ENCODE data around the gene FLAD1.

The FLAD1 gene

GRCh38 chr1:155030899-155031298 lies 47.8 kb downstream of the FLAD1 start (continued):
- TF ChIP-seq TSHZ1 (tag by site-specific recombination; IDR thresholded peaks at IDR 0.05; ENCODE audit: borderline replicate concordance): no peak
- no peak for TF ChIP-seq ZNF555 (tag by site-specific recombination; conservative IDR thresholded peaks at IDR 0.05)

- H3K4me3 ChIP-seq (ENCODE audit: low read depth, low read length): no peak overlapping the region
- TF ChIP-seq ZSCAN16 (tag by site-specific recombination; IDR thresholded peaks at IDR 0.05) (no peak), PRDM10 (tag by site-specific recombination; IDR thresholded peaks at IDR 0.05) (no peak), ZNF433 (tag by site-specific recombination; IDR thresholded peaks at IDR 0.05; ENCODE audit: low read depth) (no peak), KLF10 (tag by site-specific recombination; IDR thresholded peaks at IDR 0.05) (no peak), ZNF133 (tag by site-specific recombination; IDR thresholded peaks at IDR 0.05) (no peak)
Measured at GRCh38 chr1:155032886-155033285, 49.7 kb downstream of the FLAD1 start.

GRCh38 chr1:155033524-155033923 lies 50.4 kb downstream of the FLAD1 start, which contains the start of the genes DCST1 and DCST2:
DCST1 (plus strand) TSS chr1:155033824; CDS start chr1:155034037, 213 bp downstream.
DCST2 (minus strand) TSS chr1:155033781; CDS start chr1:155033701, 80 bp downstream.
- Histone ChIP-seq H3K27ac (ENCODE audit: extremely low read depth, low read depth, low read length) (no peak within 1 kb of the TSS), H3K36me3 (ENCODE audit: control insufficient read depth in 2 of 2, insufficient read depth in 1 of 2, low read length in 2 of 2) (no peaks in the 10 kb centered on the region), H3K4me1 (ENCODE audit: control insufficient read depth, insufficient read depth, low read length) (no peaks in the 10 kb centered on the region), H3K9me3 (ENCODE audit: control insufficient read depth, insufficient read depth, low read depth, low read length) (no peaks in the 10 kb centered on the region), H3K4me3 (ENCODE audit: low read depth, low read length) (no peak within 1 kb of the TSS)
- POLR2A ChIA-PET: interaction anchor here (0.8 kb wide), 1 partner anchor 11 kb away, joined by 3 read pairs; no protein-coding TSS in a partner anchor
- CTCF ChIA-PET: interaction anchor here (1.5 to 3.0 kb wide), 2 partner anchors 11 to 16 kb away, joined by 8 to 19 read pairs; no protein-coding TSS in a partner anchor
- TF ChIP-seq MZF1 (tag by site-specific recombination; IDR thresholded peaks at IDR 0.05; ENCODE audit: borderline replicate concordance) (no peak), ZNF214 (tag by site-specific recombination; IDR thresholded peaks at IDR 0.05; ENCODE audit: borderline replicate concordance) (no peak), ZBTB21 (tag by site-specific recombination; IDR thresholded peaks at IDR 0.05) (no peak)

More at GRCh38 chr1:155032886-155033285, 49.7 kb downstream of the FLAD1 start:
- POLR2A ChIA-PET: interaction anchor here (0.8 kb wide), 1 partner anchor 12 kb away, joined by 3 read pairs; no protein-coding TSS in a partner anchor
- Histone ChIP-seq H3K36me3 (ENCODE audit: control insufficient read depth in 2 of 2, insufficient read depth in 1 of 2, low read length in 2 of 2) (no peaks in the 10 kb centered on the region), H3K9me3 (ENCODE audit: control insufficient read depth, insufficient read depth, low read depth, low read length) (no peaks in the 10 kb centered on the region), H3K27ac (ENCODE audit: extremely low read depth, low read depth, low read length) (no peak overlapping the region), H3K4me1 (ENCODE audit: control insufficient read depth, insufficient read depth, low read length) (no peaks in the 10 kb centered on the region)
- CTCF ChIA-PET: interaction anchor here (0.7 to 3.0 kb wide), 4 partner anchors 8 to 59 kb away, joined by 3 to 19 read pairs (median 4); no protein-coding TSS in a partner anchor

Data from HEK293 (cell line).